Gastroesophageal sphincter (tissue), 3 donors: Measurements from ENCODE around the gene SLC45A2.

Source experiments
- CTCF ChIP-seq, 4 experiments: fragments of 200-600 bp in 2 of 4; fragments of 450-650 bp in 2 of 4; sonication (generic) in 1 of 4; IDR thresholded peaks; one replicate each; pipeline ENCODE4 v1.5.1; 2017 to 2019; ENCODE audit warnings: antibody characterized with exemption in 4 of 4, mild to moderate bottlenecking in 2 of 4, moderate library complexity in 2 of 4
- EP300 ChIP-seq: sonication (generic); formaldehyde crosslinking; IDR thresholded peaks from one replicate; pipeline ENCODE4 v1.6.1; 2017; ENCODE audit warnings: antibody characterized with exemption, mild to moderate bottlenecking
- POLR2A ChIP-seq, 2 donors: fragments of 450-650 bp; IDR thresholded peaks; one replicate each; pipeline ENCODE4 v1.6.1; 2017; ENCODE audit warnings: antibody characterized with exemption in 2 of 2, mild to moderate bottlenecking in 2 of 2, moderate library complexity in 1 of 2

GRCh38 chr5:33999978-34000377 lies 15.5 kb upstream of the SLC45A2 start:
- TF ChIP-seq CTCF (IDR thresholded peaks at IDR 0.05) (no peak), POLR2A (IDR thresholded peaks at IDR 0.05) (no peak), EP300 (no peak)
